Lower lobe of right lung (tissue), 2 donors: ENCODE results near the gene TRPM8. TPM values are rescaled to one million over a fixed set of nuclear protein-coding genes. Genes with fewer than 3 reads are reported as not detected.

Experiments used
- ATAC-seq, 2 donors: fragments of 200-7000 bp; cut with Tn5 transposase; one replicate each; pipeline ENCODE4 v1.9.1; 2020 to 2022; ENCODE audit warnings: mild to moderate bottlenecking in 2 of 2, moderate library complexity in 2 of 2
- DNase-seq: peaks from one replicate; pipeline ENCODE4 v3.0.0-alpha.2; 2020
- H3K27ac ChIP-seq: fragments of 200-600 bp; one replicate; pipeline ENCODE4 v1.8.0; 2022
- H3K27me3 ChIP-seq: fragments of 200-600 bp; one replicate; pipeline ENCODE4 v1.8.0; 2022; ENCODE audit warnings: low read depth
- H3K36me3 ChIP-seq: fragments of 200-600 bp; one replicate; pipeline ENCODE4 v1.8.0; 2022; ENCODE audit warnings: mild to moderate bottlenecking
- H3K4me1 ChIP-seq: fragments of 200-600 bp; one replicate; pipeline ENCODE4 v1.8.0; 2022
- H3K4me3 ChIP-seq: fragments of 200-600 bp; one replicate; pipeline ENCODE4 v1.8.0; 2022; ENCODE audit warnings: mild to moderate bottlenecking
- H3K9me3 ChIP-seq: fragments of 200-600 bp; one replicate; pipeline ENCODE4 v1.8.0; 2022
- CTCF ChIP-seq: fragments of 200-600 bp; IDR thresholded peaks from one replicate; pipeline ENCODE4 v1.8.0; 2022; ENCODE audit warnings: antibody characterized with exemption, mild to moderate bottlenecking
- intact Hi-C: fragments of 100-400 bp; cut with DNase I; formaldehyde crosslinking; loops from one replicate; pipeline ENCODE4 v1.11.0; 2022
- total RNA-seq: library from RNA; stranded (reverse); fragmentation: NEBNext Ultra II Directional; extraction: Animal tissue kit (Norgen Biotek cat#: 25700); gene quantifications from one replicate; pipeline ENCODE4 v1.2.1, GENCODE V29; 2021
- donor health status: DM: no; HTN: yes; CAD: no; lungs with severe emphysema.

Gene TRPM8
- total RNA-seq, 1 donor from 2014 or later = not detected

- Histone ChIP-seq H3K4me1 (no peaks in the 10 kb centered on the region), H3K9me3 (no peaks in the 10 kb centered on the region), H3K4me3 (no peak overlapping the region), H3K27ac (no peak overlapping the region), H3K36me3 (no peaks in the 10 kb centered on the region), H3K27me3 (no peaks in the 10 kb centered on the region)
- ATAC-seq = no peak
- TF ChIP-seq CTCF = no peak
- no peak for DNase-seq
- intact Hi-C loops = no loop called here
Measured at GRCh38 chr2:234033174-234033573, 116.0 kb downstream of the TRPM8 start.

GRCh38 chr2:234033885-234034284 lies 116.7 kb downstream of the TRPM8 start:
- intact Hi-C loops = no loop called here
- no peak overlapping the region for H3K4me3 ChIP-seq
- no peak for TF ChIP-seq CTCF

GRCh38 chr2:234038076-234038802 lies 121.1 kb downstream of the TRPM8 start:
- H3K4me1 ChIP-seq = no peaks in the 10 kb centered on the region
- no peak for TF ChIP-seq CTCF
- no peak overlapping the region for H3K4me3 ChIP-seq
- no peak for ATAC-seq
- intact Hi-C loops = no loop called here
- H3K27me3 ChIP-seq = no peaks in the 10 kb centered on the region
- no peaks in the 10 kb centered on the region for H3K9me3 ChIP-seq
- H3K36me3 ChIP-seq = no peaks in the 10 kb centered on the region
- no peak for DNase-seq
- H3K27ac ChIP-seq = no peak overlapping the region

More at GRCh38 chr2:234033885-234034284, 116.7 kb downstream of the TRPM8 start:
- DNase-seq (no peak), ATAC-seq (no peak)
- no peaks in the 10 kb centered on the region for H3K4me1 ChIP-seq
- no peaks in the 10 kb centered on the region for H3K27me3 ChIP-seq
- H3K36me3 ChIP-seq = no peaks in the 10 kb centered on the region
- H3K27ac ChIP-seq = no peak overlapping the region
- no peaks in the 10 kb centered on the region for H3K9me3 ChIP-seq

GRCh38 chr2:234044157-234044556 lies 127.0 kb downstream of the TRPM8 start:
- H3K4me1 ChIP-seq = no peaks in the 10 kb centered on the region
- ATAC-seq = no peak
- no peak overlapping the region for H3K27ac ChIP-seq
- no peaks in the 10 kb centered on the region for H3K36me3 ChIP-seq
- no peak overlapping the region for H3K4me3 ChIP-seq
- no peaks in the 10 kb centered on the region for H3K9me3 ChIP-seq
- TF ChIP-seq CTCF = no peak
- no peaks in the 10 kb centered on the region for H3K27me3 ChIP-seq
- no peak for DNase-seq
- intact Hi-C loops = no loop called here

- no peak for ATAC-seq
- Histone ChIP-seq H3K27me3 (no peaks in the 10 kb centered on the region), H3K27ac (no peak overlapping the region), H3K9me3 (no peaks in the 10 kb centered on the region), H3K4me3 (no peak overlapping the region), H3K4me1 (no peaks in the 10 kb centered on the region), H3K36me3 (no peaks in the 10 kb centered on the region)
- no peak for DNase-seq
- no peak for TF ChIP-seq CTCF
- intact Hi-C loops = no loop called here
Measured at GRCh38 chr2:234046521-234046920, 129.3 kb downstream of the TRPM8 start.
